GM21526 (cell line): Measurements from ENCODE around the gene OSCP1.
"Not testable (repeated sequence)": the region's sequence is repeated elsewhere in the genome, so short reads cannot be mapped to it uniquely, and the experiment has no call there.

Source experiments
- ATAC-seq: cut with Tn5 transposase; IDR thresholded peaks from one replicate; pipeline ENCODE4 v1.9.1; 2021; ENCODE audit warnings: moderate library complexity; ENCODE audit not compliant: unreplicated experiment, low FRiP score

OSCP1 gene, protein sequence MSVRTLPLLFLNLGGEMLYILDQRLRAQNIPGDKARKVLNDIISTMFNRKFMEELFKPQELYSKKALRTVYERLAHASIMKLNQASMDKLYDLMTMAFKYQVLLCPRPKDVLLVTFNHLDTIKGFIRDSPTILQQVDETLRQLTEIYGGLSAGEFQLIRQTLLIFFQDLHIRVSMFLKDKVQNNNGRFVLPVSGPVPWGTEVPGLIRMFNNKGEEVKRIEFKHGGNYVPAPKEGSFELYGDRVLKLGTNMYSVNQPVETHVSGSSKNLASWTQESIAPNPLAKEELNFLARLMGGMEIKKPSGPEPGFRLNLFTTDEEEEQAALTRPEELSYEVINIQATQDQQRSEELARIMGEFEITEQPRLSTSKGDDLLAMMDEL

DNA sequence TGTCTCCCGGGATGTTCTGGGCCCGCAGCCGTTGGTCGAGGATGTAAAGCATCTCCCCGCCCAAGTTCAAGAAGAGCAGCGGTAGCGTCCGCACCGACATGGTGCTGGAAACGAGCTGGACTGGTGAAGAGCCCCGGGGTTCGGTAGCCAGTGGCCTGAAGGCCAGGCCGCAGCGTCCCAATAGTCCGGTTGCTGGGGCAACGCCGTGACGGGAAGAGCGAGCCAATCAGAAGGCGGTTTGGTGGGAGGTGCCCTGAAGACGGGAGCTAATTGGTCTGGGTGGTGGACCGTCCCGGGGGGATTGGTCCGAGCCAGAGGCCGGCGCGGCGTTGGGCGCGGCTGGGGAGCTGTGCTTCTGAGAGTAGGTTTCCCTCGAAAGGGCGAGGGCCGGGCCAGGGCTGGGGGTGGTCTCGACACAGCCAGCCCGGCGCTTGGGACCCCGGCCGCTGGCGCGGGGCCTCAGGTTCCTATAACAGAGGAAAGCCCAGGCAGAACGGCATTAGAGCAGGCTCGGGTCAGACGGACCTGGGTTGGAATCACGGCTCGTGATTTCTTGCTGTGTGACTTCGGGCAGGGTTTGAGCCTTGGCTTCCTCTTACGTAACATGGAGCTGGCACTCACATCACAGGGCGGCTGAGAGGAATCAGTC is at the start of gene OSCP1:
TSS of gene OSCP1 (minus strand) at position 182 of the 649 bp plus-strand sequence. CDS start at position 100, 82 bp downstream.
- ATAC-seq = peak; percentile 92

DNA sequence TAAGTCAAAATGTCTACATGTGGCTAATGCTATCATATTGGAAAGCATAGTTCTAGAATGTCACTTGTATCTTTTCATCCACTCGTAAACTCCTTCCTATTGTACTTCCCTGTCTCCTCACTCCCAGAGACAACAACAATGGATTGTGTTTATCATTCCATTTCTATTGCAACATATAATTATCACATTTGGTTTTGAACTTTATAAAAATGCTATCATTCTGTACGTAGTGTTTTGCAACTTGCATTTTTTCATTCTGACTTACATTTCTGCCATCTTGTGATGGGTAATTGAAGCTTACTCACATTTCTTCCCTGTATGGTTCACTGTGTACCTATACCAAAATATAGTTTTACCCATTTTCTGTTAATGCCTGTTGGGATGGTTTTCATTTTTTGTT is 47.0 kb upstream of the OSCP1 start:
- no peak for ATAC-seq

DNA sequence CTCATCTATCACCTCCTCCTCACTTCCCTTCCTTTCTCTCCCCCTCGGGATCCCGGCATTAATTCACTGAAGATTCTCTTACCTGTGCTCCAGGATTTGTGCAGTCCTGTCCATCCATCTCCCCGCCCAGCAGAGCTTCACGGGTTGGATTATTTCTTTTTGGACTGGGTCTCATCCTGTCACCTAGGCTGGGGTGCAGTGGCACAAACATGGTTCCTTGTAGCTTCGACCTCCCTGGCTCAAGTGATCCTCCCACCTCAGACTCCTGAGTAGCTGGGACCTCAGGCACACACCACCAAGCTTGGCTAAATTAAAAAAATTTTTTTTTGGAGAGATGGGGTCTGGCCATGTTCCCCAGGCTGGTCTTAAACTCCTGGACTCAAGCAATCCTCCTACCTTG is 44.7 kb upstream of the OSCP1 start:
- no peak for ATAC-seq

DNA sequence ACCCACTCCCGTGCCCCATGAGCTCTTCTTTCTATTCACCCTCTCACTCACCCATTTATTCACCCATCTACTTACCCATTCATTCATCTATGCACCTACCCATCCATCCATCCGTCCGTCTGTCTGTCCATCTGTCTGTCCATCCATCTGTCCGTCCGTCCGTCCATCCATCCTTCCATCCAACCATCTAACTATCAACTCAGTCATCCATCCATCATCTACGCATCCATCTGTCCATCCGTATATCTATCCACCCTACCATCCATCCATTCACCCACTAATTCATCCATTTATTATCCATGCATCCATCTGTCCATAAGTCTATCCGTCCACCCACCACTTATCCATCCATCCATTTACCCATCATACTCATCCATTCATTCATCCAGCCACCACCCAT is 43.3 kb upstream of the OSCP1 start:
- ATAC-seq = no peak

DNA sequence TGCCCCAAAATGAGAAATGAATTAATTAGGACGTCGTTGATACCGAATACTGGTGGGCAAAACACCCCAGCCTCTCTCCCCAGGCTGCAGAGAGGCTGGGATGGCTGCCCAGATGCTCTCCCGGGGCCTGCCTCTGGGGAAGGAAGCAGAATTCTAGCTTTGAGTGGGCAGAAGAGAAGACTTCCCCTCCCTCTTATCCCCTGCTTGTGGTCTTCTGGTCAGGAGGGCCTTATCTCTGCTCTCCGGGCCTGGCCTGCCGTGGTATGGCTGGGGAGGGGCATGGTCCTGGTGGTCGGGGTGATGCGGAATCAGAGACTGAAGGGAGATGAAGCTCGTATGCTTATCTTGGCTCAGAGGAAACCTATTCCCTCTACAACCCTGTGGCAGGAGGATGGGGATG is 42.2 kb upstream of the OSCP1 start:
- ATAC-seq = no peak

DNA sequence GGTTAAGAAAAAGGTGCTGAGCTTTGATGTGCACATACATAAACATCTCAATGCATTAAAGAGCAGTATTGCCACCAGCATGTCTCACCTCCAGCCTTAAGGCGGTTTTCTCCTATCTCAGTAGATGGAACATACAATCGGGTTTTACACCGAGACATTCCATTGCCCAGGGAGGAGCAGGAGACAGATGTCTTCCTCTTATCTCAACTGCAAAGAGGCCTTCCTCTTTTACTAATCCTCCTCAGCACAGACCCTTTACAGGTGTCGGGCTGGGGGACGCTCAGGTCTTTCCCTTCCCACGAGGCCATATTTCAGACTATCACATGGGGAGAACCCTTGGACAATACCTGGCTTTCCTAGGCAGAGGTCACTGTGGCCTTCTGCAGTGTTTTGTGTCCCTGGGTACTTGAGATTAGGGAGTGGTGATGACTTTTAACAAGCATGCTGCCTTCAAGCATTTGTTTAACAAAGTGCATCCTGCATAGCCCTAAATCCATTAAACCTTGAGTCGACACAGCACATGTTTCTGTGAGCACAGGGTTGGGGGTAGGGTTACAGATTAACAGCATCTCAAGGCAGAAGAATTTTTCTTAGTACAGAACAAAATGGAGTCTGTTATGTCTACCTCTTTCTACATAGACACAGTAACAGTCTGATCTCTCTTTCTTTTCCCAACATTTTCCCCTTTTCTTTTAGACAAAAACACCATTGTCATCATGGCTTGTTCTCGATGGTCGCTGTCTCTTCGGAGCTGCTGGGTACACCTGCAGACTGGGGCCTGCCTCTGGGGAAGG is 39.2 kb upstream of the OSCP1 start:
- ATAC-seq = not testable (repeated sequence)

DNA sequence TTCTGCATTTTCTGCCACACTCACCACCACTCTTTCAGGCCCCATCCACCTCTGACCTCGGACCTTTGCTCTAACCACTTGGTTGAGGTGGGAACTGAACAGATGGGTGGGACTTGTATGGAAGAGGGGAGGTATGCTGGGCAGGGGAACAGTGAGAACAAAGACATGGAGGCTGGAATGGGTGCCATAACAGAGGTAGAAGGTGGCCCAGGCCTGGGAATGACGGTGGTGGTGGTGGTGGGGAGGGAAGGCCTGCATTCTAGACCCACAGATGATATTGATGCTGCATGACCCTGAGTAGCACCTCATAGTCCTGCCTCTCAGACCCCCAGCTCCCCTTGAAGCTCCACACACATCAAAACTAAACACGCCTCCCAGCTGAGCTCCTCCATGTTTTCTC is 37.7 kb upstream of the OSCP1 start:
- no peak for ATAC-seq

DNA sequence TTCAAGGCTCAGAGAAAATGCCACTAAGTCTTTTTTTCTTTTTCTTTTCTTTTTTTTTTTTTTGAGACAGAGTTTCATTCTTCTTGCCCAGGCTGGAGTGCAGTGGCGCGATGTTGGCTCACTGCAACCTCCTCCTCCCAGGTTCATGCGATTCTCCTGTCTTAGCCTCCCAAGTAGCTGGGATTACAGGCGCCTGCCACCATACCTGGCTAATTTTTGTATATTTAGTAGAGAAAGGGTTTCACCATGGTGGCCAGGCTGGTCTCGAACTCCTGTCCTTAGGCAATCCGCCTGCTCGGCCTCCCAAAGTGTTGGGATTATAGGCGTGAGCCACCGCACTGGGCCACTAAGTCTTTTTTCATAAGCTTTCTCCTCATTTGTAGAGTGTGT is 37.1 kb upstream of the OSCP1 start:
- not testable (repeated sequence) for ATAC-seq

DNA sequence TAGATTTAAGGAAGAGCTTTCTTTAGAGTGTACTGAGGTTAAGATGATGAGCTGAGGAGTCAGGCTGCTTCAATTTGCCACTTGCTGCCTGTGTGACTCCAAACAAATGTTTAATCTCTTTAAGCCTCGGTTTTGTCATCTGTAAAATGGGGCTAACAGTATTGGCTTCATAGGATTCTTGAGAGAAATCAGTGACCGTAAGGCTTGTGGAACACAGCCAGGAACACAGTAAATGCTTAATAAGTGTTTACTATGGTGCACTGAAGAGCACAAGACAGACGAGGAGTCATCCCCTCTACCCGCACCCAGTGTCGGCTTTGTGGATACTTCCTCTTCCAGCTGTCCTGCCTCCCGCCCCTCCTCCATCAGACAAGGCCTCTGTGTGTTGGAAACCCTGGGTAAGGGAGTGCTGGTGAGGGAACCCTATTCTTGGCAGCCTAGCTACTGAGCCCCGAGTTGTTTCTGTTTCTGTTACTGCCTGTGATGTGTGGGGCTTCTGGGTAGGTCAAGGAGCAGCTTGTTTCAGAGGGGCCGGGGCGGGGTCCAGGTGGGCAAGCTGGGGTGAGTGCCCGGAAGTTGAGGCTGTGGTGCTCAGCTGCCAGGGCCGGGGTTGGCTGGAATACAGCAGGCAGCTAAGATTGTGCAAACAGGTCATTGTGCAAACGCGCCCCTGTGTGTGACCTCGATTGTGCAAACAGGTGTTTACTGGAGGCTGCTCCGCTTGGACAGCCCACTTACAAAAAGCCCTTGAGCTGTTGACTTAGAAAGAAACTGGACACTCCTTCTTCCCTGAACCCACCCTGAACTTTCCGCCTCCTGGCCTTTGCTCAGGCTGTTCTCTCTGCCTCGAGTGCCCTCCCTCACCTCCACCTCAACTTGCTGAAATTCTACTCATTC is 36.4 kb upstream of the OSCP1 start:
- ATAC-seq = no peak

DNA sequence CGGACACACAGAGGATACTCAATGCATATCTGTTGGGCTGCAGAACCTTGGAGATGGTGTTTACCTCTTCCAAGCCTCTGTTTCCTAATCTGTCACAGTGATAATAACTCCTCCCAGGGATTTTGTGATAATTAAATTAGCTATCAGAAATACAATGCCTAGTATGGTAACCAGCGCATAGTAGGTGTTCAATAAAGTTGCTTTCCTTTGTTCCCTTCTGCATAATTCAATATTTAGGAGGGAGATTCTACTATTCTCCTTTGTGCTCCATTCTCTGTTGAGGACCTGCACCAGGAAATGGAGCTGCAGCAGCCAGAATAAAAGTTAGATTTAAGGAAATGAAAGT is 35.8 kb upstream of the OSCP1 start:
- no peak for ATAC-seq

DNA sequence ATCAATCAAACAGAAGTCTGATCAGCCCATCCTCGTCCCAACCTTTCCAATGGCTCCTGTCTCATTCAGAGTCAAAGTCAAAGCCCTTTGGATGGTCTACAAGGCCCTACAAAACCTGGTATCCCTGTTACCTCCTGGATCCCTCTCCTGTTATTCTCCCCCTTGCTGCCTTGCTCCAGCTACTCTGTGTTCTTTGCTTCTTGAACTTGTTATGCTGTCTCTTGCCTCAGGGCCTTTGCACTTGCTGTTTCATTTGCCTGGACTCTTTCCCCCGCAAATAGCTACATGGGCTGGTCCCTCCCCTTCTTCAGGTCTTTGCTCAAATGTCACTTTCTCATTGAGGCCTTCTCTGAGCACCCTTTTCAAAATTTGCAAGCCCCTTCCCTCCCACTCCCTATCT is 33.8 kb upstream of the OSCP1 start:
- no peak for ATAC-seq

DNA sequence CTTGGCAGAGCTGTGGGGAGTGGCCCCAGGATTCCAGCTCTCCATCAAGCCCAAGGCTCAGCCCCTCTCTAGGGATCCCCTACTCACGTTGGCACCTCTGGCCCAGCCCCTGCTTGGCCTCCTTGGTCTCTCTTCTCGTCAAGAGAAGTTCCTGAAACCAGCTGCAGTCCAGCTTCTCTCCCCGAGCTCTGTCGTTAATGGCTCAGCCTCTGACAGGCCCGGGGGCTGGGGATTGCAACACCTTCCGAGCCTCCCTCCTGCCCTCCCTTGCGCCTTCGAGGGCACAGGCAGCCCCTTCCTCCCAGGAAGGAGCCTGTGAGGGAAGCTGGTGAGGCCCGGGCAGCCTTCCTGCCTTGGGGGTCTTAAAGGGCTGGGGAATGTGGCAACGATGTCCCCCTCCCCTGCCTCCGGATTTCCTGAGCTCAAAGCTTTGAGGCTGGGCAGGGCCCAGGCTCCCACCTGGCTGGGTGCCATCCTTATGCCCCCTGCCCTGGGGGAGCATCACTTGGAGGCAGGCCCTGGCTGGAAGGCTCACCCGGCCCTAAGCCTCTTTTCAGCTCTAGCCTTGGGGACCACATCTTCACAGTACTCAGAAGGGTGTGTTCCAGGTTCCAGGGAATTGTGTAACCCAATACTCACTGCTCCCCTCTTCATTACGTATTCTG is 32.6 kb upstream of the OSCP1 start, which contains the start of gene CSF3R:
TSS of gene CSF3R (minus strand) at position 190 of the 665 bp plus-strand sequence. CDS start 3,417 bp downstream, outside the sequence.
- ATAC-seq = no peak

DNA sequence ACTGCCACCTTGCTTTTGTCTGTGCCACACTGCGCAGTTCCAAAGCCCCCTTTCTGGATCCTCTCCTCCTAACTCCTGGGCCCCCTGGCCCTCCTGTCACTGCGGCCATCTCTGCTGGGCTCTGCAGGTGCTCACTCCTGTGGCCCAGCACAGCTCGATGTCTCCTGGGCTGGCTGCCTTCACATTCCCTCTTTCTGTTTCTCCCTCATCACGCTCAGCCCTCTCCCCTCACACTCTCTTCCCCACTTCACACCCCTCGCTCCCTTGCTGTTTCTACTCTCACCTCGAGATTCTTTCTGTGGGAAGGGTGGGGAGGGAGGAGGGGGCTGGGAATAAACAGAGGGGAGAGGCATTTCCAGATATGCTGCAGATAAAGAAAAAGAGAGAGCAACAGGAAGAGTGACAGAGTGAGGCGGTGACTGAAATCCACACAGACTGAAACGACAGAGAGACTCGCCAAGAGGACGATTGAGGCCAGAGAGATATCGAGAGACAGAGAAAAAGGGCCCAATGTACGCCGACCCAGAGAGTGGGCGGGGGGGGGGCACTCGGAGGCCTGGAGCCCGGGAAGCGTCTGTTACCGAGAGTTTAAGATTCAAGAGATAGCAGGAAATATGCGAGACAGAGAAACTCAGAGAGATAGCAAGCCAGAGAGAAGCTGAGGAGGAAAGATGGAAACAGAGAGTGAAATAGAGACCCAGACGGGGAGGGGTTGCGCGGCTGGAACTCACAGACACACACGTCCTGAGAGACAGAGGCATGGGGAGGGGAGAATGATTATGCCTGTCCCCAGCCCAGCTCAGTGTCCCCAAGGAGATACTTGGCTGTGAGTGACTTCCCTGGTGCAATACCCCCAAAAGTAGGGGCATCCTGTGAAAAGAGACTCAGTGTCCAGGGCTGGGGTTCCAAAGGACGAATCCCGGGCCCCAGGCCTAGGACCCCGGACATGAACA is 31.8 kb upstream of the OSCP1 start:
- ATAC-seq = no peak

DNA sequence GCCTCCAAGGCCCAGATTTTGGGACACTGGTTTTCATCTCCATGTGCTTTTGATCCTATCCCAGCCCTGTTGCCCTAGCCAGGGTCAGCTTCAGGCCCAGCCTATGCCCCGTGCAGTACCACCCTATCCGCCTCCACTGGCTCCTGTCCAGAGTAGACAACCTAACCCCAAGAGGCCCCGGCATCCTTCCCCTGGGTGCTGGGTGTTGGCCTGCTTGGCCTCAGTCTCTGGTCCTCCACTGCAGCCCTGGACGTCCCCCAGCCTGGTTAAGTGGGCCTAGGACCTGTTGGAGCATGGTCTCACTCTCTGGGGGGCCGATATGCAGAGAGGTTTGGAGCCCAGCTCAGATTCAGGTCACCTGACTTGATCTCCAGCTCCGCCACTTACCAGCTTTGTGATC is 30.8 kb upstream of the OSCP1 start:
- ATAC-seq = no peak

DNA sequence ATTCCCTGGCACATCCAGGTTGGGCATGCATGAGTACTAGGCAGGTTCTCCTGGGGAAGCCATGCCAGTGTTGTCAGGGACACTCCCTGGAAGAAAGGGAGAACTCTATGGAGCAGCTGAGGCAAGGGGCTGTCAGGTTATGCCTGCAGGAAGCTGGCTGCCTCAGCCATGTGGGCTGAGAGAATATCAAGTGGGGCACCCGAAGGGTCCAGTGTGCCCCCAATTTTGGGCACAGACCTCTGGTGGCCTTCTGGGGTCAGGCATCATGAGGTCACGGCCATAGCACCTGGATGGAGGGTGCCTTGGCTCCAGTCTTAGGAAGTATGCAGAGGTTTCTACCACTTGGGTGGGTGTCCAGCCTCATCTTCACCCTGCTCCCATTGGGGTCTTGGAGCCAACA is 29.9 kb upstream of the OSCP1 start:
- no peak for ATAC-seq

DNA sequence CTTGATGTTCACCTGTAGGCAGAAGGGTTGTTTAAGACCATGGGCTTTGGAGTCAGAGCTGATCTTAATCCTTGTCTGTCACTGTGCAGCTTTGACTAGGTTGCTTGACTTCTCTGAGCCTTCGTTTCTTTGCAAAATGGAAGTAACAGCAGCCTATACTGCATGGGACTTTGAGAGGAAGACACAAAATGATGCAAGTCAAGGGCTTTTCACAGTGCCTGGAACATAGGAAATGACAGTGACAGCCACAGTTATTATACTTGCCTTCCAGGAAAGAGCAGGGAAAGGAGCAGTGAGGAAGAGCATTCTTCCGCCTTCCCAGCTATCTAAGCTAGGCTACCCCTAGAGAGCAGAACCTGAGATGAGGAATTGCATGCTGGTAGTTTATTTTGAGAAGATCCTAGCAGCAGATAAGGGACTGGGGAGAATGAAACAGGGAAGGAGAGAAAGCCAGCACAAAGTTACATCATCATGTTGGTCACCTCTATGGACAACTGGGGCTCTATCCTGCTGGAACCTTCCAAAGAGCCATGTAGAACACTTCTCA is 29.3 kb upstream of the OSCP1 start:
- no peak for ATAC-seq

DNA sequence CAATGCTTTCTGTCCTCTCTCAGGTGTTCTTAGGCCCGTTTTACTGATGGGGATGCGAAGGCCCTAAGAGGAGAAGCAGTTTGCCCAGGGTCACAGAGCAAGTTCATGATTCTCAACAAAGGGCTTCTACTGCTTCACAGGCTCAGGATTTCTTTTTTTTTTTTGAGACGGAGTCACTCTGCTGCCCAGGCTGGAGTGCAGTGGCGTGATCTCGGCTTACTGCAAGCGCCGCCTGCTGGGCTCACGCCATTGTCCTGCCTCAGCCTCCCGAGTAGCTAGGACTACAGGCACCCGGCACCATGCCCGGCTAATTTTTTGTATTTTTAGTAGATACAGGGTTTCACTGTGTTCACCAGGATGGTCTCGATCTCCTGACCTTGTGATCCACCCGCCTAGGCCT is 27.4 kb upstream of the OSCP1 start:
- not testable (repeated sequence) for ATAC-seq

DNA sequence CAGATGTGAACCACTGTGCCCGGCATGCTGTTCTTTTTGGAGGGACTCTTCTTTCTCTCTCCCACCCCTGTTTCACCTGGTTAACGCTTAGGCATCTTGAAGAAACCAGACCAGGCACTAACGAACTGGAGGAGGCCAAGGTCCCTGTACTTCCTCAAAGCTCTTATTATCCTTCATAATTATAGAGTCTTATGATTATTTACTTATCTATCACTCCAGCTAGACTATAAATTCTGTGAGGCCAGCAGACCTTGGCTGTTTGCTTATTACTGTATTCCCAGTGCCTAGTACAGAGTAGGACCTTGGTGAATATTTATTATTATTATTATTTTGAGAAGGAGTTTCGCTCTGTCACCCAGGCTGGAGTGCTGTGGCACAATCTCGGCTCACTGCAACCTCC is 26.7 kb upstream of the OSCP1 start:
- ATAC-seq = no peak
